MM.1S (cell line): ENCODE data around the gene CCL1.

Experiments used
- DNase-seq: peaks from one replicate; pipeline ENCODE4 v3.0.0-alpha.2; 2015
- H2AFZ ChIP-seq: fragments of 300-600 bp; sonication (generic); 2 replicates; pipeline ENCODE4 v1.6.0; 2016; ENCODE audit warnings: antibody characterized with exemption, low read length
- H3F3A ChIP-seq: fragments of 300-600 bp; sonication (generic); 2 replicates; pipeline ENCODE4 v1.6.1; 2016; ENCODE audit warnings: mild to moderate bottlenecking, antibody characterized with exemption, low read length, moderate library complexity, mixed read lengths; ENCODE audit not compliant: insufficient read depth
- H3K27ac ChIP-seq: fragments of 300-600 bp; sonication (generic); 2 replicates; pipeline ENCODE4 v1.5.1; 2016; ENCODE audit warnings: mild to moderate bottlenecking, low read length
- H3K27me3 ChIP-seq: fragments of 300-600 bp; sonication (generic); replicated peaks from 2 replicates; pipeline ENCODE4 v1.6.0; 2016; ENCODE audit warnings: low read length; ENCODE audit not compliant: insufficient read depth
- H3K36me3 ChIP-seq: fragments of 300-600 bp; sonication (generic); replicated peaks from 2 replicates; pipeline ENCODE4 v1.6.1; 2016; ENCODE audit warnings: mild to moderate bottlenecking, low read length, mixed read lengths; ENCODE audit not compliant: insufficient read depth
- H3K4me1 ChIP-seq: fragments of 300-600 bp; sonication (generic); 2 replicates; pipeline ENCODE4 v1.6.1; 2016; ENCODE audit warnings: low read length, mixed read lengths
- H3K4me2 ChIP-seq: fragments of 300-600 bp; sonication (generic); 2 replicates; pipeline ENCODE4 v1.6.0; 2016; ENCODE audit warnings: low read depth, low read length
- H3K4me3 ChIP-seq: fragments of 300-600 bp; sonication (generic); 2 replicates; pipeline ENCODE4 v1.5.1; 2016; ENCODE audit warnings: low read length, mixed read lengths
- H3K79me2 ChIP-seq: fragments of 300-600 bp; sonication (generic); 2 replicates; pipeline ENCODE4 v1.6.1; 2016; ENCODE audit warnings: mixed run types, low read length, mixed read lengths
- H3K9ac ChIP-seq: fragments of 300-600 bp; sonication (generic); 2 replicates; pipeline ENCODE4 v1.6.1; 2016; ENCODE audit warnings: low read length, mixed read lengths
- H3K9me2 ChIP-seq: fragments of 300-600 bp; sonication (generic); replicated peaks from 2 replicates; pipeline ENCODE4 v1.6.1; 2016; ENCODE audit warnings: mild to moderate bottlenecking, low read length, mixed read lengths; ENCODE audit not compliant: insufficient read depth
- H3K9me3 ChIP-seq: fragments of 300-600 bp; sonication (generic); replicated peaks from 2 replicates; pipeline ENCODE4 v1.6.1; 2016; ENCODE audit warnings: mild to moderate bottlenecking, low read length, mixed read lengths; ENCODE audit not compliant: insufficient read depth
- H4K20me1 ChIP-seq: fragments of 300-600 bp; sonication (generic); 2 replicates; pipeline ENCODE4 v1.6.1; 2016; ENCODE audit warnings: mild to moderate bottlenecking, low read length, moderate library complexity, mixed read lengths; ENCODE audit not compliant: insufficient read depth
- EZH2 ChIP-seq: fragments of 300-600 bp; sonication (generic); optimal IDR thresholded peaks from 2 replicates; pipeline ENCODE3; 2017; ENCODE audit warnings: low read depth, mild to moderate bottlenecking, antibody characterized with exemption, low read length, mixed read lengths
- EZH2phosphoT487 ChIP-seq: fragments of 300-600 bp; sonication (generic); IDR thresholded peaks from 2 replicates; pipeline ENCODE4 v1.6.1; 2018; ENCODE audit warnings: antibody characterized with exemption, low read length
- TF ChIP-seq, protein P1 (sequence below): fragments of 300-600 bp; sonication (generic); IDR thresholded peaks from 2 replicates; pipeline ENCODE4 v1.5.1; 2016; ENCODE audit warnings: antibody characterized with exemption, low read length, mixed read lengths

Gene CCL1

DNA sequence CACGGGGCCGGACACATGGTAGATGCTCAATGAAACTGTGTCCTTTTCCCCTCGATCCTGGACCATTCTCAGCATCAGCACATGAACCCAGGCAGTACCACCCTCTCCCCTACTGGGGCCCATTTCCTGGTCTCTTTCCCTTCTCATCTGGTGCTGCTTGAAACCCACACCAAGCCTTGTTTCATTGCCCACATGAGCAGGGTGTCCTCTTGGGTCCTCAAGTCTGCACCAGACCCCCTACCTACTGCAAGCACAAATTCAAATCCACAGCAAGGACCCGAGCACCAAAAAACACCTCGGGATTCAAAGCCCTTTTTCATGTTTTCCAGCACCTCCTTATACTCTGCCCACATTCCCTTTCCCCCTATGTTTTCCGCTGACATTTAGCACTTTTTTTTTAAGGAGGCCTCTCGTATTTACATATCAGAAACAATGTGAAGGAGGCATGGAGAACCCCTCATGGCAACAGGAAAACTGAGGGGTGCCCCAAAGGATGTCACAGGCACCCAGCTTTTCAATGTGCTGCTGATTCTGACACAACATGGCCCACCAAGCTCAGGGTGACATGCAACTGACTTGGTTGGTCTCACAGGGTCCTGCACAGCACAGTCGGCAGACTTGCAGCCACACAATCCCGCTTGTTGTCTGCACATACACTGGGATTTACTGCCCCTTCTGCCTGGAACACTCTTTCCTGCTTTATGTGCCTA, 4.6 kb upstream of the CCL1 start:
- H3K4me1 ChIP-seq = peaks cover 98% of the 10 kb centered on the region
- H3K9me2 ChIP-seq = no peaks in the 10 kb centered on the region
- peaks cover 80% of the 10 kb centered on the region for H3F3A ChIP-seq
- no peaks in the 10 kb centered on the region for H3K27me3 ChIP-seq
- H3K79me2 ChIP-seq = no peaks in the 10 kb centered on the region
- no peak for DNase-seq
- no peak overlapping the region for H3K4me3 ChIP-seq
- no peaks in the 10 kb centered on the region for H3K9me3 ChIP-seq
- no peaks in the 10 kb centered on the region for H4K20me1 ChIP-seq
- H3K4me2 ChIP-seq = no peak overlapping the region
- H3K9ac ChIP-seq = no peak overlapping the region
- H3K36me3 ChIP-seq = no peaks in the 10 kb centered on the region
- TF ChIP-seq EZH2phosphoT487 (no peak), EZH2 (no peak)
- TF ChIP-seq, protein P1, sequence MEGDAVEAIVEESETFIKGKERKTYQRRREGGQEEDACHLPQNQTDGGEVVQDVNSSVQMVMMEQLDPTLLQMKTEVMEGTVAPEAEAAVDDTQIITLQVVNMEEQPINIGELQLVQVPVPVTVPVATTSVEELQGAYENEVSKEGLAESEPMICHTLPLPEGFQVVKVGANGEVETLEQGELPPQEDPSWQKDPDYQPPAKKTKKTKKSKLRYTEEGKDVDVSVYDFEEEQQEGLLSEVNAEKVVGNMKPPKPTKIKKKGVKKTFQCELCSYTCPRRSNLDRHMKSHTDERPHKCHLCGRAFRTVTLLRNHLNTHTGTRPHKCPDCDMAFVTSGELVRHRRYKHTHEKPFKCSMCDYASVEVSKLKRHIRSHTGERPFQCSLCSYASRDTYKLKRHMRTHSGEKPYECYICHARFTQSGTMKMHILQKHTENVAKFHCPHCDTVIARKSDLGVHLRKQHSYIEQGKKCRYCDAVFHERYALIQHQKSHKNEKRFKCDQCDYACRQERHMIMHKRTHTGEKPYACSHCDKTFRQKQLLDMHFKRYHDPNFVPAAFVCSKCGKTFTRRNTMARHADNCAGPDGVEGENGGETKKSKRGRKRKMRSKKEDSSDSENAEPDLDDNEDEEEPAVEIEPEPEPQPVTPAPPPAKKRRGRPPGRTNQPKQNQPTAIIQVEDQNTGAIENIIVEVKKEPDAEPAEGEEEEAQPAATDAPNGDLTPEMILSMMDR = no peak
- no peak overlapping the region for H2AFZ ChIP-seq
- peak overlapping the region; percentile 87; the same call in 1 of the 2 replicates for H3K27ac ChIP-seq

DNA sequence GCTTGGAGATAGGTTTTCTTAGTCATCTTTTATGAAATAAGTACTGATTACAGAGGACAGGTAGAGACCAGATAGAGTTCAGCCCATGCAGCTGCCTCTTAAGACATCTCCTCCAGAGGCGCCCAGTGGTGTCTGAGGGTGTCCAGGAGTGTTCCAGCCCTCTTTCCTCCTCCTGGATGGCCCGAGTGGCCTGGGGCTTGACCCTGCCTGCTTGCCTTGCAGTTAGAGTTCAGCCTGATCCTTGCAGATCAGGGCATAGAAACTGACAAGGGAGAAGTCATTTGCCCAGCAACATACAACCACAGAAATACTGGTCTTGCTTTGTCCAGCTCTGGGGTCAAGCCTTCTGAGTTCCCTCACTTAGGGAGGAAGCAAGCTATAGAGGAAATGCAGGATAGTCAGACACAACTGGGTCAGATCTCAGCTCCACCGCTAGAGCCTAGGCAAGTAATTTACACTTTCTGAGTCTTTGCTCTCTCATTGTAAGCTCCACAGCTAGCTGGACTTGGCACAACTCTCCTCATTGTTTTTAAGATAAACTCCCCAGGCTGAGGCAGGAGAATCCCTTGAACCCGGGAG, 3.6 kb upstream of the CCL1 start:
- no peak for DNase-seq
- no peaks in the 10 kb centered on the region for H3K9me2 ChIP-seq
- no peaks in the 10 kb centered on the region for H3K36me3 ChIP-seq
- H2AFZ ChIP-seq = no peak overlapping the region
- peak overlapping the region; percentile 87 for H3K27ac ChIP-seq
- H4K20me1 ChIP-seq = no peaks in the 10 kb centered on the region
- peak overlapping the region; percentile 50; the same call in 1 of the 2 replicates for H3K4me2 ChIP-seq
- H3K4me1 ChIP-seq = peaks cover 98% of the 10 kb centered on the region
- no peak overlapping the region for H3K4me3 ChIP-seq
- no peak for TF ChIP-seq EZH2
- TF ChIP-seq EZH2phosphoT487 = no peak
- TF ChIP-seq, protein P1 = no peak
- H3K9ac ChIP-seq = peak overlapping the region; percentile 59
- H3K9me3 ChIP-seq = no peaks in the 10 kb centered on the region
- no peaks in the 10 kb centered on the region for H3K79me2 ChIP-seq
- peaks cover 69% of the 10 kb centered on the region for H3F3A ChIP-seq
- no peaks in the 10 kb centered on the region for H3K27me3 ChIP-seq

DNA sequence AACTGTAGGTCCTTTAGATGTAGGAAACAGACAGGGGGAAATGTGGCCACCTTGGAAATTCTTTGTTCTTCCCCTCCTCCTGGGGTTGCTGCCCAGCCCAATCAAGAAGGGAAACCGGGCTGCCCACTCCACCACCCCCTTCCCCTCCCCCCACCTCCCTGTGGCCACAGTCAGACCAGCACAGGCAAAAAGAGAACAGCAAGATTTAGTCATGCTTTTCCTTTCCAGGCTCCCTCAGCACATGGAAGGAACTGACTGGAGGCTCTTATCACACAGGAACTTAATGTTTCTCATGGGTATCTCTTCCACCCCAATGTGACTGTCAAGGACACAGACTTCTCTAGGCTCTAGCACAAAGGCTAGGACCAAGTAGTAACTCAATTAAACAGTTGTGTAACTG, 3.0 kb upstream of the CCL1 start:
- Histone ChIP-seq H3K27ac (peak overlapping the region; percentile 87), H3K4me2 (peak overlapping the region; percentile 50), H3K36me3 (no peaks in the 10 kb centered on the region), H2AFZ (no peak overlapping the region), H3K27me3 (no peaks in the 10 kb centered on the region), H3K9ac (peak overlapping the region; percentile 59), H3K4me3 (no peak overlapping the region), H3K9me2 (no peaks in the 10 kb centered on the region), H3F3A (peaks cover 63% of the 10 kb centered on the region), H4K20me1 (no peaks in the 10 kb centered on the region), H3K79me2 (no peaks in the 10 kb centered on the region), H3K4me1 (peaks cover 97% of the 10 kb centered on the region), H3K9me3 (no peaks in the 10 kb centered on the region)
- TF ChIP-seq, protein P1 = no peak
- TF ChIP-seq EZH2phosphoT487 (no peak), EZH2 (no peak)
- DNase-seq = peak; percentile 50
